ENCODE data around the gene USP47.

DNA sequence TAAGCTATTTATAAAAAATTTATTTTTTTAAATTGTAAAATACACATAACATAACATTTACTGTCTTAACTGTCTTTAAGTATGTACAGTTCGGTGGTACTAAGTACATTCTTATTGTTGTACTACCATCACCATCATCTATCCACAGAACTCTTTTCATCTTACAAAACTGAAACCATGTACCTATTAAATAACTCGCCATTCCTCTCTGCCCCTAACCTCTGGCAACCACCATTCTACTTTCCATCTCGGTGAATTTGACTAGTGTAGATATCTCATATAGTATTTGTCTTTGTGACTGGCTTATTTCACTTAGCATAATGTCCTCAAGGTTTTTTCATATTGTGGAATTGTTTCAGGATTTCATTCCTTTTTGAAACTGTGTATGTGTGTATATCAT is 22.6 kb downstream of the USP47 start:
- TF ChIP-seq, protein P1, sequence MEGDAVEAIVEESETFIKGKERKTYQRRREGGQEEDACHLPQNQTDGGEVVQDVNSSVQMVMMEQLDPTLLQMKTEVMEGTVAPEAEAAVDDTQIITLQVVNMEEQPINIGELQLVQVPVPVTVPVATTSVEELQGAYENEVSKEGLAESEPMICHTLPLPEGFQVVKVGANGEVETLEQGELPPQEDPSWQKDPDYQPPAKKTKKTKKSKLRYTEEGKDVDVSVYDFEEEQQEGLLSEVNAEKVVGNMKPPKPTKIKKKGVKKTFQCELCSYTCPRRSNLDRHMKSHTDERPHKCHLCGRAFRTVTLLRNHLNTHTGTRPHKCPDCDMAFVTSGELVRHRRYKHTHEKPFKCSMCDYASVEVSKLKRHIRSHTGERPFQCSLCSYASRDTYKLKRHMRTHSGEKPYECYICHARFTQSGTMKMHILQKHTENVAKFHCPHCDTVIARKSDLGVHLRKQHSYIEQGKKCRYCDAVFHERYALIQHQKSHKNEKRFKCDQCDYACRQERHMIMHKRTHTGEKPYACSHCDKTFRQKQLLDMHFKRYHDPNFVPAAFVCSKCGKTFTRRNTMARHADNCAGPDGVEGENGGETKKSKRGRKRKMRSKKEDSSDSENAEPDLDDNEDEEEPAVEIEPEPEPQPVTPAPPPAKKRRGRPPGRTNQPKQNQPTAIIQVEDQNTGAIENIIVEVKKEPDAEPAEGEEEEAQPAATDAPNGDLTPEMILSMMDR (IDR thresholded peaks at IDR 0.05; ENCODE audit: low read depth, low read length) = no peak
- no peak for TF ChIP-seq POLR2A (IDR thresholded peaks at IDR 0.05; ENCODE audit: extremely low read depth, insufficient read length)
- TF ChIP-seq MYC (IDR thresholded peaks at IDR 0.05; ENCODE audit: low read depth, low read length) = no peak
